SU-DHL-6 (cell line): Measurements from ENCODE around the gene STK40.

ENCODE experiments used
- H2AFZ ChIP-seq: fragments of 200-600 bp; sonication (generic); 2 replicates; pipeline ENCODE4 v1.6.1; 2014; ENCODE audit warnings: low read depth, mild to moderate bottlenecking, moderate library complexity, mixed read lengths, antibody characterized with exemption, low read length; ENCODE audit not compliant: severe bottlenecking
- H3F3A ChIP-seq: fragments of 200-600 bp; shearing (Covaris generic); 2 replicates; pipeline ENCODE4 v1.6.0; 2016; ENCODE audit warnings: antibody characterized with exemption, mild to moderate bottlenecking; ENCODE audit not compliant: insufficient read depth
- H3K27ac ChIP-seq: fragments of 200-600 bp; sonication (generic); 2 replicates; pipeline ENCODE4 v1.5.1; 2016; ENCODE audit warnings: low read depth, mild to moderate bottlenecking, low read length, moderate library complexity, mixed read lengths
- H3K27me3 ChIP-seq: fragments of 200-600 bp; sonication (generic), shearing (Covaris generic); 2 replicates; pipeline ENCODE4 v1.6.0; 2014; ENCODE audit warnings: mild to moderate bottlenecking, low read length
- H3K36me3 ChIP-seq: fragments of 200-600 bp; sonication (generic); 2 replicates; pipeline ENCODE4 v1.6.1; 2014; ENCODE audit warnings: mild to moderate bottlenecking, low read length, mixed read lengths
- H3K4me2 ChIP-seq: fragments of 300-600, 200-600 bp; shearing (Covaris generic), sonication (generic); 2 replicates; pipeline ENCODE4 v1.6.0; 2014; ENCODE audit warnings: low read length, low read depth, mild to moderate bottlenecking; ENCODE audit not compliant: poor library complexity, severe bottlenecking
- H3K4me3 ChIP-seq: fragments of 200-600 bp; sonication (generic); 2 replicates; pipeline ENCODE4 v1.5.1; 2014; ENCODE audit warnings: antibody characterized with exemption, low read length, mild to moderate bottlenecking, mixed read lengths; ENCODE audit not compliant: insufficient read depth, poor library complexity, severe bottlenecking
- H3K79me2 ChIP-seq: fragments of 200-600 bp; sonication (generic); 2 replicates; pipeline ENCODE4 v1.6.1; 2014; ENCODE audit warnings: mild to moderate bottlenecking, low read length, moderate library complexity; ENCODE audit not compliant: insufficient read depth
- H3K9ac ChIP-seq: fragments of 200-600 bp; sonication (generic); 2 replicates; pipeline ENCODE4 v1.7.0; 2014; ENCODE audit warnings: mild to moderate bottlenecking, low read length
- H3K9me2 ChIP-seq: fragments of 200-600 bp; sonication (generic); replicated peaks from 2 replicates; pipeline ENCODE4 v1.6.1; 2014; ENCODE audit warnings: low read length; ENCODE audit not compliant: insufficient read depth
- H3K9me3 ChIP-seq: fragments of 200-600 bp; sonication (generic); 2 replicates; pipeline ENCODE4 v1.6.1; 2014; ENCODE audit warnings: low read length, mixed read lengths; ENCODE audit not compliant: insufficient read depth
- H4K20me1 ChIP-seq: fragments of 200-600 bp; sonication (generic); 2 replicates; pipeline ENCODE4 v1.6.1; 2014; ENCODE audit warnings: low read depth, mild to moderate bottlenecking, antibody characterized with exemption, low read length, moderate library complexity, mixed read lengths
- EZH2phosphoT487 ChIP-seq: fragments of 200-600 bp; sonication (generic), shearing (Covaris generic); conservative IDR thresholded peaks from 2 replicates; pipeline ENCODE4 v1.6.1; 2018; ENCODE audit warnings: mild to moderate bottlenecking, antibody characterized with exemption, low read length, moderate library complexity, mixed read lengths
- TF ChIP-seq, protein P1 (sequence below): fragments of 200-600 bp; sonication (generic); IDR thresholded peaks from one replicate; pipeline ENCODE4 v1.5.1; 2017; ENCODE audit warnings: antibody characterized with exemption, mild to moderate bottlenecking, low read length, moderate library complexity; ENCODE audit not compliant: insufficient read depth, poor library complexity, severe bottlenecking

Gene STK40

DNA sequence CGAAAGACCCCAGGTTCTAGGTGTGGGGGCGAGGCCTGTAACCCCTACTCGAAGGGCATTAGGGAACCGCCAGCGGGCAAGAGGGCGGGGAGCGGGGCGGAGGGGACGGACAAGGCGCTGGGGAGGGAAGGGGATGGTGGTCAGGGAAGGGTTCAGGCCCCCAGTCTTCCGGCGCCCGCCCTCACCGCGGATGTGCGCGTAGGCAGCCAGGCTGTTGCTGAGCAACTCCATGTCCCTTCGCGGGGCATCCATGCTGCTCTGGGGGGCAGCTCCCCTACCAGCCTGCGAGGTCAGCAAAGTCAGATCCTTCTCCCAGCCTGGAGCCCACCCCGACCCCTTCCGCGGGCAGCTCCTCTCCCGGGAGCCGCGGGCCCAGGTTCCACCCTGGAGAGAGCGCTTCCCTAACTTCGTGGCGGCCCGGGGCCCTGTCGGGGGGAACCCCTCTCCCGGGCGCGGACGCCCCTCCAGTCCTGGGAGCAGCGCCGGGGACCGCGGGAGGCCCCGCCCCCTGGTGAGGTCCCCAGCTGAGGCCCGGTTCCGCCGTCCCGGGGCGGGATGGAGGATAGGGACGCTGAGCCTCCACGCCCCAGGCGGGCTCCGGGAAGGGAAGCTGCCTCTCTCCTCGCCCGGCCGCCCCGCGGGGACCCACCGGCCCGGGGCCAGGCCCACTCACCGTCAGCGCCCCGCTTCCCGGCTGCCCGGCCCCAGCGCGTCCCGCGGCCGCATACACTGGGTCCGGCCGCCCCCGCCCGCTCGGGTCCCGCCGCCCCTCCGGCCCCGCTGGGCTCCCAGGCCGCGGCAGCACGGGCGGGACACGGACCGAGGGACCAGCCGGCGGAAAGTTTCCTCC lies 62.7 kb downstream of the STK40 start:
- H3K27me3 ChIP-seq = no peaks in the 10 kb centered on the region
- peak overlapping the region; percentile 10 for H3K4me3 ChIP-seq
- TF ChIP-seq, protein P1, sequence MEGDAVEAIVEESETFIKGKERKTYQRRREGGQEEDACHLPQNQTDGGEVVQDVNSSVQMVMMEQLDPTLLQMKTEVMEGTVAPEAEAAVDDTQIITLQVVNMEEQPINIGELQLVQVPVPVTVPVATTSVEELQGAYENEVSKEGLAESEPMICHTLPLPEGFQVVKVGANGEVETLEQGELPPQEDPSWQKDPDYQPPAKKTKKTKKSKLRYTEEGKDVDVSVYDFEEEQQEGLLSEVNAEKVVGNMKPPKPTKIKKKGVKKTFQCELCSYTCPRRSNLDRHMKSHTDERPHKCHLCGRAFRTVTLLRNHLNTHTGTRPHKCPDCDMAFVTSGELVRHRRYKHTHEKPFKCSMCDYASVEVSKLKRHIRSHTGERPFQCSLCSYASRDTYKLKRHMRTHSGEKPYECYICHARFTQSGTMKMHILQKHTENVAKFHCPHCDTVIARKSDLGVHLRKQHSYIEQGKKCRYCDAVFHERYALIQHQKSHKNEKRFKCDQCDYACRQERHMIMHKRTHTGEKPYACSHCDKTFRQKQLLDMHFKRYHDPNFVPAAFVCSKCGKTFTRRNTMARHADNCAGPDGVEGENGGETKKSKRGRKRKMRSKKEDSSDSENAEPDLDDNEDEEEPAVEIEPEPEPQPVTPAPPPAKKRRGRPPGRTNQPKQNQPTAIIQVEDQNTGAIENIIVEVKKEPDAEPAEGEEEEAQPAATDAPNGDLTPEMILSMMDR = no peak
- TF ChIP-seq EZH2phosphoT487 = no peak
- H2AFZ ChIP-seq = no peak overlapping the region
- no peaks in the 10 kb centered on the region for H3K79me2 ChIP-seq
- no peaks in the 10 kb centered on the region for H4K20me1 ChIP-seq
- H3F3A ChIP-seq = no peaks in the 10 kb centered on the region
- H3K27ac ChIP-seq = no peak overlapping the region
- H3K36me3 ChIP-seq = no peaks in the 10 kb centered on the region
- H3K9me2 ChIP-seq = no peaks in the 10 kb centered on the region
- no peaks in the 10 kb centered on the region for H3K9me3 ChIP-seq
- H3K9ac ChIP-seq = no peak overlapping the region
- peak overlapping the region; percentile 43 for H3K4me2 ChIP-seq

DNA sequence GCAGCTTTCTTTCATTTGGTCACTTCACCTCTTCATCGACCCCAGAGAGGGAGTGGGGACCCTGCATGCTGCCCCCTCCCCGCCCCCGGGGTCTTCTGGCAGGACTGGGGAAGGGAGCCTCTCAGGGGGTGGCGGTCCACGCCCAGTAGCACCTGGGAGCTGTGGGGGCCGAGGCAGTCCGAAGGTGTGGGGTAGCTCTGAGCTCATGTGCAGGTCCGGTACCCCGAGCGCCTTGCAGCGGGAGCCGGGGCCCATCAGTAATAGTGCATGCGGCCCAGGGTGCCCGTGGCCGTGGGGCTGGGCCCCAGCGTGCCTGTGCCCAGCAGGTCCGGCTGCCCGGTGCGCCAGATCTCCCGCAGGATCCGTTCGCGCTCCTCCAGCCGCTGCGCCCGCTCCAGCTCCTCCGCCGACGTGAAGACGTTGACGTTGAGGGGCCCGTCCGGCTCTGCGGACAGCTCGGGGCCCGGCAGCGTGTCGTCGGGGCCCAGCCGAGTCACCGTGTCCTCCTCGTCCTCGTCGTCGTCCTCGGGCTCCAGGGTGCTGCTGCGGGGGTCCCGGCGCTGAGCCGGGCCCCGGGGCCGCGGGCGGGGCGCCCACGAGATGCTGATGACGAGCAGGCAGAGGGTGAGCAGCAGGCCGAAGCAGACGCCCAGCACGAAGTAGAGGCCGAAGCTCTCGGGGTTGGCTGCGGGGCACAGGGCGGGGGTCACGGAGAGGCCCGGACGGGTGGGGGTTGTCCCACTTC lies 63.5 kb downstream of the STK40 start:
- no peak overlapping the region for H3K27ac ChIP-seq
- H2AFZ ChIP-seq = no peak overlapping the region
- H3K9me2 ChIP-seq = no peaks in the 10 kb centered on the region
- no peak overlapping the region for H3K9ac ChIP-seq
- no peaks in the 10 kb centered on the region for H3F3A ChIP-seq
- no peaks in the 10 kb centered on the region for H4K20me1 ChIP-seq
- no peak overlapping the region for H3K4me3 ChIP-seq
- H3K79me2 ChIP-seq = no peaks in the 10 kb centered on the region
- H3K36me3 ChIP-seq = no peaks in the 10 kb centered on the region
- H3K9me3 ChIP-seq = no peaks in the 10 kb centered on the region
- TF ChIP-seq EZH2phosphoT487 = no peak
- TF ChIP-seq, protein P1 = no peak
- no peaks in the 10 kb centered on the region for H3K27me3 ChIP-seq
- H3K4me2 ChIP-seq = no peak overlapping the region

DNA sequence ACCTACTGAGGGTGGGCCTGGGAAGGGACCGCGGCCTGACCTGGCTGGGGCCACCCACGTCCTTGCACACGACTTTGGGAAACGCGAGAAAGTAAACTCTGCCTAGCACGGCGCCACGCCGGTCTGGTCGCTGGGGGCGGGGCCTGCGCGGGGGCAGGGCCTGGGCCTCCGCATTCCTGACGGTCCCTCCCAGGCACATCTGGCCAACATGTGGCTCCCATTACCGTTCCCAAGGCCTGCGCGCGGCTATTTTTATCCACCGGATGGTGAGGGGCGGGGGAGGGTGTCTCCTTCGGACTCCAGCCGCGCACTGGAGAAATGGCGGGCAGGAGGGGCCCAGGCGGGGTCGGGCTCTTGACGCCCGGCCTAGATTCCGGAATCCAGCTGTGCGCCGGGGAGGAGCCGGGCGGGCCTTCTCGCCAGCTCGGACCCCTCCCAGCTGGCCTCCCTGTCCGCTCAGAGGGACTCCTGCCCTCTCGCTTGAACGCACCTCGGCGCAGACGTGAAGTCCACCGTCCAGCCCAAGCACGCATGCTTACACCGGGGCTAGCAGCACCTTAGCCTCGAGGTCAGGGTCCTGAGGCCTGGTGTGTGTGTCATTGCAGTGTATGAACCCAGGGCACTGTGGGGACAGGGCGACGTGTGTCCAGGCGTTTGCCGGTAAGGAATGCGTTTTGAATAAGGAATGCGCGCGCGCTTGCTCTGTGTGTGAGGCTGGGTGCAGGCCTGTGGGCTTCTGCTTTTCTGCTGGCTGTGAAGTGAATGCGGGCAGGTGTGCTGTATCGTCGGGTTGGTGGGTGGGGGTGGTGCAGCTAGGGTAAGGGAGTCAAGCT lies 64.4 kb downstream of the STK40 start:
- no peaks in the 10 kb centered on the region for H3K9me3 ChIP-seq
- H3F3A ChIP-seq = no peaks in the 10 kb centered on the region
- no peak for TF ChIP-seq EZH2phosphoT487
- TF ChIP-seq, protein P1 = no peak
- no peaks in the 10 kb centered on the region for H3K27me3 ChIP-seq
- H3K79me2 ChIP-seq = no peaks in the 10 kb centered on the region
- H3K4me2 ChIP-seq = peak overlapping the region; percentile 16
- no peak overlapping the region for H3K27ac ChIP-seq
- H3K4me3 ChIP-seq = no peak overlapping the region
- H4K20me1 ChIP-seq = no peaks in the 10 kb centered on the region
- H3K9ac ChIP-seq = no peak overlapping the region
- H3K36me3 ChIP-seq = no peaks in the 10 kb centered on the region
- no peaks in the 10 kb centered on the region for H3K9me2 ChIP-seq
- H2AFZ ChIP-seq = no peak overlapping the region
